IPS-18a (cell line): ENCODE results near the gene FCRL6.

Experiments used
- H3K27ac ChIP-seq: one replicate; pipeline ENCODE4 v1.5.1; 2013; ENCODE audit warnings: low read length
- H3K27me3 ChIP-seq: one replicate; pipeline ENCODE4 v1.6.1; 2013; ENCODE audit warnings: mild to moderate bottlenecking, low read length; ENCODE audit not compliant: control insufficient read depth, insufficient read depth
- H3K36me3 ChIP-seq: one replicate; pipeline ENCODE4 v1.6.1; 2013; ENCODE audit warnings: low read depth, low read length; ENCODE audit not compliant: control insufficient read depth
- H3K4me1 ChIP-seq: one replicate; pipeline ENCODE4 v1.6.1; 2013; ENCODE audit warnings: low read depth, low read length; ENCODE audit not compliant: control insufficient read depth
- H3K4me3 ChIP-seq: one replicate; pipeline ENCODE4 v1.5.1; 2013; ENCODE audit warnings: low read length
- H3K9ac ChIP-seq: one replicate; pipeline ENCODE4 v1.6.1; 2013; ENCODE audit warnings: mild to moderate bottlenecking, low read length, moderate library complexity
- H3K9me3 ChIP-seq: one replicate; pipeline ENCODE4 v1.6.1; 2013; ENCODE audit warnings: low read depth, low read length; ENCODE audit not compliant: control insufficient read depth

FCRL6 gene, protein sequence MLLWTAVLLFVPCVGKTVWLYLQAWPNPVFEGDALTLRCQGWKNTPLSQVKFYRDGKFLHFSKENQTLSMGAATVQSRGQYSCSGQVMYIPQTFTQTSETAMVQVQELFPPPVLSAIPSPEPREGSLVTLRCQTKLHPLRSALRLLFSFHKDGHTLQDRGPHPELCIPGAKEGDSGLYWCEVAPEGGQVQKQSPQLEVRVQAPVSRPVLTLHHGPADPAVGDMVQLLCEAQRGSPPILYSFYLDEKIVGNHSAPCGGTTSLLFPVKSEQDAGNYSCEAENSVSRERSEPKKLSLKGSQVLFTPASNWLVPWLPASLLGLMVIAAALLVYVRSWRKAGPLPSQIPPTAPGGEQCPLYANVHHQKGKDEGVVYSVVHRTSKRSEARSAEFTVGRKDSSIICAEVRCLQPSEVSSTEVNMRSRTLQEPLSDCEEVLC

DNA sequence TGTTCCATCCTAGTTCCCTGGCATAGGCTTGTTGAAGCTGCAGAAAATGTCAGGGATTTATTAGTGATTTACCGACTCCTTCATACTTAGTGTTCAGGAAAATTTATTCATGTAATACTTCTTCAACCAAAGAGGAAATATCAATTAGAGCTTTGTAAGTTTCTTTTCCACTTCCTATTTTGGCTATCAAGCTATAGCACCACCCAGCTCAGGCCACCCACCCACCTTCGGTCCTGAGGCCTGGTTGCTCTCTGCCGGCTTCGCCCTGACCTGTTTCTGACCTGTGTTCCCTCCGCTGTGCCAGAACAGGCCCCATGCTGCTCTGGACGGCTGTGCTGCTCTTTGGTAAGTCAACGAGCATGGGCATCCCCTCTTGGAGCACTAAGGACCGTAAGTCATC is at the start of gene FCRL6:
TSS of gene FCRL6 (plus strand) at position 250 of the 400 bp plus-strand sequence. CDS start at position 315, 65 bp downstream.
- no peak within 1 kb of the TSS for H3K27ac ChIP-seq
- H3K27me3 ChIP-seq, result no peaks in the 10 kb centered on the region
- no peaks in the 10 kb centered on the region for H3K9me3 ChIP-seq
- H3K4me3 ChIP-seq, result no peak within 1 kb of the TSS
- H3K9ac ChIP-seq, result no peak within 1 kb of the TSS
- H3K4me1 ChIP-seq, result no peaks in the 10 kb centered on the region
- H3K36me3 ChIP-seq, result no peaks in the 10 kb centered on the region

DNA sequence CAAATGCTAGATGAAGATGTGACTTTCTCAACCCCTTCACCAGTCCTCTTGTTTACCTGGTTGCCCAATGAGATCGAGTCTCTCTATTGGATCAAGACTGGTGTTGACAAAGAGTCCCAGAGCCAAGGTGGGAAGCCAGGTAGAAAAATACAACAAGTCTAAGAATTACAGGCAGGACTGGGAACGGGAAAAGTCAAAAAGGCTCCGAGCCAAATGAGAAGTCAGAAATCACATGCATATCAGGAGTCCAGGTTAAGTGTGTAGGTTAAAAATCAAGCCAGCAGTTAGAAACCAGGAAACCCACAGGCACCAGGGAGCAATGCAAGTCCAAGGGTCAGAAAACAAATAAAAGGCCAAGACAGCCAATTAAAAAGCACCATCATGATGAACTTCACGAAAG is 48.8 kb upstream of the FCRL6 start:
- Histone ChIP-seq H3K9me3 (no peaks in the 10 kb centered on the region), H3K4me1 (no peaks in the 10 kb centered on the region), H3K36me3 (no peaks in the 10 kb centered on the region), H3K4me3 (no peak overlapping the region), H3K27me3 (no peaks in the 10 kb centered on the region), H3K27ac (no peak overlapping the region), H3K9ac (no peak overlapping the region)

DNA sequence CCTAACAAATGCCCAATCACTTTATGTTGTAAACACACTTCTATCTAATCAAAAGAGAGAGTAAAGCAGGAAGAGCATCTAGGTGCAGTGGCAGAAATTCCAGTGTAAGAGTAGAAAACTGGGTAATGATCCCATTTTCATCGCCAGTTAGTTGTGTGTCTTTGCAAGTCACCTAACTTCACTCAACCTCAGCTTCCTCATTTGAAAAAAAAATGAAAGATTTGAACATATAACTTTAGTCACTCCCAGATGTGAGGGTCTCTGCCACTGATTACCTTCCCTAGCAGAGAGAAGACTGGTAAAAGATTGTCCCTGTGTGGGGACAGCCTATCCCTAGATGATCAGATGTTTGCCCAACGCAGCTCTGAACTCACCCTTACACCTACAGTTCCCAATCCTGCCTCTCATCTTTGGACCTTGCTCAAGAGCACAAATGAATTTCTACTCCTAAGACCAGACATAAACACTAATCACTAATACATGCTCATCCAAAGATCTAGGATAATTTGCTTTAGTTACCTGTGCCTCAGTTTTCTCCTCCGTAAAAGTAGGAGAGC is 46.6 kb upstream of the FCRL6 start:
- H3K36me3 ChIP-seq, result no peaks in the 10 kb centered on the region
- H3K4me1 ChIP-seq, result no peaks in the 10 kb centered on the region
- no peak overlapping the region for H3K27ac ChIP-seq
- no peaks in the 10 kb centered on the region for H3K9me3 ChIP-seq
- no peaks in the 10 kb centered on the region for H3K27me3 ChIP-seq
- H3K9ac ChIP-seq, result no peak overlapping the region
- no peak overlapping the region for H3K4me3 ChIP-seq

DNA sequence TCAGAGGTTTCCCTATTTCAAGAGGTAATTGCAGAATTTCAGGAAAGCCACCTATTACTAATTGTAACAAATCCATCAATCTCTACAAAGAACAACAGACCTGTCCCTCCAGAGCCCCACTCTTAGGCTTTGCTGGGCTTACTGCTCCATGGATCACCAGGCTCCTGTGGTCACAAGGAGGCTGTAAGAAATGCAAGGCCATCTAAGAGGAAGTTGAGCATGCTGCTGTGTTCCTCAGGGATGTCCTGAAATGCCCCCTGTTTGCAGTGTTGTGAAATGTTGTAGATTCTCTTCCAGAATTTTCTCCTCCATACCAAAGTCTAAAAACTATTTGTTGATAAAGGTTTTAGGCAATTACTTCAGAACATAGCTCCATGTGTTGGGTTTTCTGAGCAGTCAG is 45.8 kb upstream of the FCRL6 start:
- H3K4me3 ChIP-seq, result no peak overlapping the region
- H3K9ac ChIP-seq, result no peak overlapping the region
- no peaks in the 10 kb centered on the region for H3K9me3 ChIP-seq
- no peak overlapping the region for H3K27ac ChIP-seq
- no peaks in the 10 kb centered on the region for H3K36me3 ChIP-seq
- no peaks in the 10 kb centered on the region for H3K4me1 ChIP-seq
- H3K27me3 ChIP-seq, result no peaks in the 10 kb centered on the region

DNA sequence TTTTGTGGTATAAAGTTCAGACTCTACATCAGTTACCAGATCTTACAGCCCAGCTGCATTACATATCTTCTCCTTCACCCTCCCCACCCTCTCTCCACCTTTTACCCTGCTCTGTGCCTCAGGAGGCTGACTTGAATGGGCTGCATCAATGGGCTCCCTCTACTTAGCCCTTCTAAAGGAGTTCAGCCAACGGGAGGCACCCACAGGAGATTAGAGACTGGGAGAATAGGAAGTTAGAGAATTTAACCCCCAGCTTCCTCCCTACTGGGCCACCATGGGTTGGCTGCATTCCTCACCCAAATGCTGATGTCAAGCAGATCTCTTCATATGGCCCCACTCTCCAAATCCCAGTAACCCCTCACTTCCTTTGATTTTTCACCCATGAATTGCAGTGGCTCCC is 38.5 kb upstream of the FCRL6 start:
- Histone ChIP-seq H3K27me3 (no peaks in the 10 kb centered on the region), H3K4me3 (no peak overlapping the region), H3K27ac (no peak overlapping the region), H3K36me3 (no peaks in the 10 kb centered on the region), H3K9ac (no peak overlapping the region), H3K9me3 (no peaks in the 10 kb centered on the region), H3K4me1 (no peaks in the 10 kb centered on the region)

DNA sequence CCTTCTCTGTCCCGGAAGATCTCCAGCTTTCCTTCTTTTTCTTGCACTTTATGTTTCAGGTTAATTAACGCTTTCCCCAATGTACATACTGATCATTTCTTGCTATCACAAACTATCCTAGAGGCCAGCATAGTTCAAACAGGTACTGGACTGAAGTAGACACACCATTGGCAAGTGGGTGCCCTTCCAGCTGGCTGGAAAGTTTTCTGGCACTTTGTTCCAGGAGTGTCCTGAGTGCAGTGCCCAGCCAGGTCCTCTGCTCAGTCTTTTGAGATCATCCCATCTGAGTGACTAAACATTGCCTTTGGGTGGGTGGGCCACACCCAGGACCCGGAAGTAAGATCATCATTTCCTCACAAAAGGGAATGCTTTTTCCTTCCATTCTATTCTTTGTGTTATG is 36.4 kb upstream of the FCRL6 start:
- H3K9ac ChIP-seq, result no peak overlapping the region
- no peaks in the 10 kb centered on the region for H3K4me1 ChIP-seq
- no peaks in the 10 kb centered on the region for H3K36me3 ChIP-seq
- no peak overlapping the region for H3K4me3 ChIP-seq
- H3K9me3 ChIP-seq, result no peaks in the 10 kb centered on the region
- no peaks in the 10 kb centered on the region for H3K27me3 ChIP-seq
- H3K27ac ChIP-seq, result no peak overlapping the region

DNA sequence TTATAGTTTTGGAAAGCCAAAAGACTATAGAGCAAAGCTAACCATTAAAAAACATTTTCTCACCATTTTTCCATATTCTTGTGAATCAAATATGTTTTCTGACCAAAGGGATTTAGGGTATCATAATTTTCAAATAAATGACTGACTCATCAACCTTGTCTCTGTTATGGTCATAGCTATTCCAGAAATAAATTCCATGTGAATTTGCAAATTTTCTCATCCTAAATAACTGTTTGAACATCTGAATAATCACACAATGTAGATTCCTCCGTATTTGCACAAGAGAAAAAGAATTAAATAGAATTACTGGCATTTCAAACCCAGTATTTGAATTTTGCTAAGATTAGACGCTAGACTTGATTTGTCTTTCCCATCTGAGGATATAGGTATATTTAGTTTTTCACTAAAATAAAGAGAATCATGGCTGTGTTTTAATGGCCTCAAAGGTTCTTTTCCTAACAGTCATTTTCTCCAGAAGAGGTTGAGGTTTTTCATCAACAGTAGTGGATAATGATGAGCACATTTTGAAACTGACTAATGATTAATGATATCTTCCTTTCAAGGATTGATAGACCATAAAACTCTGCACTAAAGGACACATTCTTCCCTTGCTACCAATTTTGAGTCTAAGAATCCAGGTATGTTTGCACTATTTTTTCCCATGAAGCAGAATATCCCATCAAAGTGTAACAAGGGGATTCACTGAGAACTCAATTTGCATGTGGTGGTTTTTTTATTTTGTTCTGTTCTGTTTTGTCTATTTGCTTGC is 30.8 kb upstream of the FCRL6 start:
- Histone ChIP-seq H3K9me3 (no peaks in the 10 kb centered on the region), H3K4me3 (no peak overlapping the region), H3K9ac (no peak overlapping the region), H3K27me3 (no peaks in the 10 kb centered on the region), H3K36me3 (no peaks in the 10 kb centered on the region), H3K4me1 (no peaks in the 10 kb centered on the region), H3K27ac (no peak overlapping the region)

DNA sequence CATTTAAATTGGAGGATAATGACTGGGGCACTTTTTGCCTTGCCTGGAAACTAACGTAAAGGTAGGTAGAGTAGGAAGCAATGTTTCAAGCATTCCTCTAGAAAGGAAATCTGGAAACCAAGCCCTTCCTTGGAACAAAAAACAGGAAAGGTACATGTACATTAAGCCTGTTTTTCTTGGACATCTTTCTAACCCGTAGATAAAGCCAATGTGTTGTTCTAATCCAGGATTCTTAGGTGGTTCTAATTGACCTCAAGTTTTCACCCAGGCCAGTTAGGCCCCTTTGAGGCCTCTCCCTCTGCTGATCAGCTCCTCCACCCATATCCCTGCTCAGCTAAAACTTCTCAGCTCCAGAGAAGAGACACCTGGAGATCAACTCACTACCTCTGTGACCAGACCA is 27.7 kb upstream of the FCRL6 start:
- no peaks in the 10 kb centered on the region for H3K9me3 ChIP-seq
- no peaks in the 10 kb centered on the region for H3K4me1 ChIP-seq
- no peaks in the 10 kb centered on the region for H3K27me3 ChIP-seq
- no peak overlapping the region for H3K4me3 ChIP-seq
- H3K27ac ChIP-seq, result no peak overlapping the region
- no peaks in the 10 kb centered on the region for H3K36me3 ChIP-seq
- H3K9ac ChIP-seq, result no peak overlapping the region

DNA sequence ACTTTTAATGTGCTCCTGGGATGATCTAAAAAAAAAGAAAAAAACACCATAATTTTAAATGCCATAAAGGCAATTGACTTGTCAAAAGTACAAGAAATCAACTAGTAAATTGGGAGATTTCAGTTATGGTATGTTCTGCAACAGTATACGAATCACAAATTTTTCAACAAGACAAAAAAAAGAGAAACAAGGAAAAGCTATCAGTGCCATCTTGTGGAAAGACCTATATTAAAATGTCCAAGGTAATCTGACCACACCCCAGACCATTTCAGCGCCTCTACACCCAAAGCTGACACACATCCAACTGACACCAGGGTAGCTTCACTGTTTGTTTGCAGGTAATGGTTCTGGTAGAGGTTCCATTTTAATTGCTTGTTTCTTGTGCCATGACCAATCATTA is 26.4 kb upstream of the FCRL6 start:
- Histone ChIP-seq H3K9ac (no peak overlapping the region), H3K27me3 (no peaks in the 10 kb centered on the region), H3K9me3 (no peaks in the 10 kb centered on the region), H3K27ac (no peak overlapping the region), H3K4me3 (no peak overlapping the region), H3K36me3 (no peaks in the 10 kb centered on the region), H3K4me1 (no peaks in the 10 kb centered on the region)

DNA sequence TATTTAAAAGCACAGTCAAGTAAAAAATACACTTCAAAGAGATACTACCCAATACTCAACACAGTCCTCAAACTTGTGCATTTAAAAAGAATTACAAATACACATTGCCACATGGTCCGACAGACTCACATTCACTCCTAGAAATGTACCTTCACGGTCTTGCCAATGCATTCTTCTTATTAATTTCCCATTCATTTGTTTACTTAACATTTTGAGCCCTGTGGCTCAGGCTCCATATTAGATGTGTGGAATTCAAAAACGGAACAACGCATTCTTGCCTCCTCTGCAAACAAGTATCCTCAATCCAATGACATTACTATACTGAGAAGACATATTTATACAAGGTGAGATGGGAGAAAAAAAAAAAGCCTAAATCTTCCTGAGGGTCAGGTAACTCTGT is 23.9 kb upstream of the FCRL6 start:
- peaks cover 4% of the 10 kb centered on the region for H3K27me3 ChIP-seq
- no peaks in the 10 kb centered on the region for H3K9me3 ChIP-seq
- H3K4me1 ChIP-seq, result peaks cover 4% of the 10 kb centered on the region
- H3K4me3 ChIP-seq, result no peak overlapping the region
- H3K9ac ChIP-seq, result no peak overlapping the region
- H3K27ac ChIP-seq, result no peak overlapping the region
- H3K36me3 ChIP-seq, result no peaks in the 10 kb centered on the region

DNA sequence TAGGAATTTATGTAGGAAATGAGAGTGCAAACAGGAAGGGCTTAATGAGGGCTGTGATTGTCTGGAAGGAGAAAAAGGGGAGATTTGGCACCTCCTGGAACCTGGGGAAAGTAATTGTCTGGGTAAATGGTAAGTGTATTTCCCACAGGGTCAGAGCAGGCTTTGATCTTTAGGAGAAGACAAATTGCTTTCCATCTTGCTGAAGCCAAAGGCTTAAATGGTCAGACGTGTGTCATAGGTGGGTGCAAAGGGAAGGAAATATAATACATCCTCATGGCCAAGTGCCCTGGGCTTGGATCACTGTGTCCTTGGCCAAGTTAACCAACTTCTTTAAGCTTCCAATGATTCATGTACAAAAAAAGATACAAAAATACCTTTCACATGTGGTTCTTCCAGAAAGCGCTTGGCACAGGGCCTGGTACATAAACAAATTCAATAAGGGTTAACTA is 22.7 kb upstream of the FCRL6 start:
- H3K27ac ChIP-seq, result no peak overlapping the region
- H3K9me3 ChIP-seq, result no peaks in the 10 kb centered on the region
- H3K36me3 ChIP-seq, result no peaks in the 10 kb centered on the region
- peaks cover 13% of the 10 kb centered on the region for H3K4me1 ChIP-seq
- H3K27me3 ChIP-seq, result peaks cover 4% of the 10 kb centered on the region
- H3K4me3 ChIP-seq, result no peak overlapping the region
- H3K9ac ChIP-seq, result no peak overlapping the region
